Measurements from ENCODE around the gene RARA.
A peak's percentile ranks its signal among the peaks of the same experiment; 100 is the strongest.
"Not testable (repeated sequence)": the region's sequence is repeated elsewhere in the genome, so short reads cannot be mapped to it uniquely, and the experiment has no call there.

Gene RARA

DNA sequence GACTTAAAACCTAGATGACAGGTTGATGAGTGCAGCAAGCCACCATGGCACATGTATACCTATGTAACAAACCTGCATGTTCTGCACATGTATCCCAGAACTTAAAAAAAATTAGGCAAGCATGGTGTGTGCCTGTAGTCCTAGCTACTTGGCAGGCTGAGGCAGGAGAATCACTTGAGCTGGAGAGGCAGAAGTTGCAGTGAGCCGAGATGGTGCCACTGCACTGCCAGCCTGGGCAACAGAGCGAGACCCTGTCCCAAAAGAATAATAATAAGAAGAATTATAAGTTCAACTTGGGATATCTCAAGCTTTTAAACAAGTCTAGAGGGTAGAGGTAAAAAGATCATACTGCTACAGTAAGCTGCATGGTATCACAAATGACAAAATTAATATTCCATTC is 11.5 kb upstream of the RARA start:
- DNase-seq (ENCODE audit: extremely low read depth in 1 of 2, low read depth in 1 of 2): no peak

DNA sequence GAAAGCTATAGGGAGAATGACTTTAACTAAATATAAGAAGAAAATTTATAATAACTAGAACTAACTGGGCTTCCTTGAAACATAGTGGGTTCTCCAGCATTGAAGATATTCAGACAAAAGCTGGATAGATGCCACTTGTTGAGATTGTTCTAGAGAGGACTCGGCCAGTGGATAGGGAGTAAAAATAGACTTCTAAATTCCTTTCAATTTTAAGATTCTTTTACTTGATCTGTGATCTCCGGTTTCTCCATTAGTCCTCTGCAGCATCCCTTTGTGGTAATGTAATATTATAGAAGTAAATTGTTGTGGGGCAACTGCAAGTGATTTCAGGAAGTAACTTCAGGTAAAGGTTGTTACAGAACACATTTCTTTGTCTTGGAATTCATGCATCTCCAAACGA is 10.3 kb upstream of the RARA start:
- no peak for DNase-seq (ENCODE audit: extremely low read depth in 1 of 2, low read depth in 1 of 2)

GRCh38 chr17:40299159-40299757 is 9.7 kb upstream of the RARA start:
- DNase-seq (ENCODE audit: extremely low read depth in 1 of 2, low read depth in 1 of 2): not testable (repeated sequence)

GRCh38 chr17:40301315-40301714 is 7.7 kb upstream of the RARA start:
- DNase-seq (ENCODE audit: extremely low read depth in 1 of 2, low read depth in 1 of 2): no peak

DNA sequence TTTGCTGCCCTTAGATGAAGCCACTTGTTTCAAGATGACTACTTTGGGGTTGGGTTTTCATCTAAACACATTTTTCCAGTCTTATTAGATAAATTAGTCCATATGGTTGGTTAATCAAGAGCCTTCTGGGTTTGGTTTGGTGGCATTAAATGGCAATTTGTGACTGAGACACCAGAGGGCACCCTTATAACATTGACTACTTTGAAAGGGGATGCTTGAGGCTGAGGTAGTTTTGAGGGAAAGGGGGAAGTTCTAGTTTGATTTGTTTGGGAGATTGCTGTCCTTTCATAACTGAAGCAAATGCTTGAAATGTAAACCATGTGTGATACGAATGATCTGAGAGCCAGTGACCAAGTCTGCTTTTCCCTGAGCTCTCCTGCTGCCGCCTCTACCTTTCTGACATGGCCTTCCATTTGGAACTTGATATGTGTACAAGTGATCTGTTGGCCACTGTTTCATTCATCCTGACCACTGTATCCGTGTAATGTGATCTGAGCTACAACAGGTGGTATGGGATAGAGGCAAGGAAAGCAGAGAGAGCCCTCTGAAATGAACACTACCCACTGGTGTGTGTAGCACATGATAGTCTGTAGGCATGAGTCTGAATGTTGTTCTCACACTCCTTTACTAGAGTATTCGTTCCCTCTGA is 5.8 kb upstream of the RARA start:
- DNase-seq (ENCODE audit: extremely low read depth in 1 of 2, low read depth in 1 of 2): no peak

DNA sequence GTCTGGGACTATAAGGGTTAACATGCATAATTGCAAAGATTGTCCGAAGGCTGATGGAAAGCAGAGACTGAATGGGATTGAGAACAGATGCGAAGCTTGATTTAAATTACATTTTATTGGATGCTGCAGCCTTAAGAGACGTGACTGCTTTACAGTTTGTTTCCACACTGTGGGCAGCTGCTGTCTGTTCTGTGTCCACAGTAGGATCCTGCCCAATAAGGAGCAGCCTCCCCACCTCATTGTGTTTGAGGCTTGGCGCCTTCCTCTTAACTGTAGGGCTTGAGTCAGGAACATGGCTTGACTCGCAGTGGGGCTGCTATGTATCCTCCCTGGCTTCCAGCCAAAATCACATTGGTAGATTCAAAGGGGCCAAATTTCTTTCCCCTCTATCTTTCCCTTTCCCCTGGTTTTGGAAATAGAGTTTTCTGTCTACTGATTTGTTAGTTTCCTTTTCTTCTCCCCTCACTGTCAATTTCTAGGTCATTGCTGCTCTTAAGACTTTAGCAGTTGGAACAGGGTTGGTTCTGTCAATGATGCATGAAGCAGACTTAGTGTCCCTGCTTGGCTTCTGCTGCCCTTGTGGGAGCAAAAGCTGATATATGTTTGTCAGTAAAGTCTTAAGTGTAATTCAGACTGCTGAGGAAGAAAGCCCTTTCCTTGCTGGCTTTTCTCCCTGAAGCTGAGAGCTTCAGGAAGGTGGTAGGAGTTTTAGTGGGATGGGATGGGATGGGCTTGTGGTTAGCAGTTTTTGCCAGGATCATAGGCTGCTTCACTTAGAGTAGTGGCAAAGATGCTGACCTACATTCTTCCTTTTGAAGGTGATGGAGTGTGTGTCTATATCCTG is 5.0 kb upstream of the RARA start:
- no peak for DNase-seq (ENCODE audit: extremely low read depth in 1 of 2, low read depth in 1 of 2)

- DNase-seq (ENCODE audit: extremely low read depth in 1 of 2, low read depth in 1 of 2): not testable (repeated sequence)
Measured at GRCh38 chr17:40304552-40304863, 4.5 kb upstream of the RARA start.

GRCh38 chr17:40304866-40305265 is 4.1 kb upstream of the RARA start:
- not testable (repeated sequence) for DNase-seq (ENCODE audit: extremely low read depth in 1 of 2, low read depth in 1 of 2)

DNA sequence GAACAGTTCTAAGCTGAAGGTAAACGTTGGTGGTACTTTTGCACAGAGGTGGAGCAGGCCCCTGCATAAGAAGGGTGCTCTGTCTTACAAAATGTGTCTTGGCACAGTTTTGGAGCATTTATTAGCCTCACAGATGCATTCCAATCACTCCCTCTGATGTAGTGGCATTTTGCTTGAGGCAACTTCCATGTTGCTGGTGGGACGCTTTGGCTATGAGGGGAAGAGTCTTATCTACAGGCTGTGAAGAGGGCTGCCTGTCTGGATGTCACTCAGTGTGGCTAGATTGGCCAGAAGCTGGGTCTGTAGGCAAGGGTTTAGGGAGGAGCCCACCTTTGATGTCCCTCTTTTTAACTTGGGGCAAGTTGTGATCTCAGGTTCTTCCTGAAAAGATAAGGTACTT is 2.6 kb upstream of the RARA start:
- no peak for DNase-seq (ENCODE audit: extremely low read depth in 1 of 2, low read depth in 1 of 2)

GRCh38 chr17:40307001-40307730 is 1.8 kb upstream of the RARA start:
- no peak for DNase-seq (ENCODE audit: extremely low read depth in 1 of 2, low read depth in 1 of 2)

DNA sequence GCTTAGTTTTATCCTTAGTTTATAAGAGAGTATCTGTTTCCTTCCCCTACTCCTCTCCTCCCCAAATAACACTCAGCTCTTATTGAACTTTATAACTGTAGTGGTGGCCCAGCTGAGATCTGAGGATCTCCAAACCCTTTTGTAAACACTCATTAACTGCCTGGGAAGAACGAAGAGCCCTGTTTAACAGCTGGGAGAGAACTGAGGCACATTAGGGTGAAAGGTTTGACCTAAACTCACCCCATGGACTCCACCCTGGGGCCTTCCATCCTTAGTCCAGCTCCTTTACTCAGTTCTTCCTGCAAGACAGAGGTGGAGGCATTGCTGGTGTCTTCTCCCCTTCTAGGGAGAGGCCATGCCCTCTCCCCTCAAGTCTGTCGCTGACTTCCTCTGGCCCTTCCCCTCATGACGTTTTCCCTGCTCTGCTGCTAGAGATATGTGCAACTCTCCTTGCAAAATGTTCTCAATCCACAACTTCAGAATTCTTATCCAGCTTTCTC is 1.2 kb upstream of the RARA start:
- DNase-seq (ENCODE audit: extremely low read depth in 1 of 2, low read depth in 1 of 2): no peak

GRCh38 chr17:40309949-40310510 is 1.1 kb downstream of the RARA start:
- DNase-seq (ENCODE audit: extremely low read depth in 1 of 2, low read depth in 1 of 2): no peak

GRCh38 chr17:40310882-40311391 is 2.0 kb downstream of the RARA start:
- no peak for DNase-seq (ENCODE audit: extremely low read depth in 1 of 2, low read depth in 1 of 2)

DNA sequence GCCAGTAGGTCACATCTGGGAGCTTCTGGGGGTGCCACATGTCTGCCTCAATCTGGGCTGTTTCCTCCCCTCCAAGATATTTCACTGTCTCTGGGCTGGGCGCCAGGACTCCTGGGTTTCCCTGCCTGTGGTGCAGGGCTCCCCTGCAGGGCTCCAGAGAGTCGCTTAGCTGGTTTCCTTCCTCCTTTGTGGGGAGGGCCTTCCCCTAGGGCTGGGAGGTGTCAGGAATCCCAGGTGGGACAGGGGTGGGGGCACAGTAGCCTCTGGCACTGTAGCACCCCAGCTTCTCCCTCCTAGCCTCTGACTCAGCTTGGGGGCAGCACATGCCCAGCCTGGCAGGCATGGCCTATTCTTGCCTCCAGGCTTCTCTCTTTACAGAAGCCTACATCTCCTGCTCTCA is 2.6 kb downstream of the RARA start:
- no peak for DNase-seq (ENCODE audit: extremely low read depth in 1 of 2, low read depth in 1 of 2)

DNA sequence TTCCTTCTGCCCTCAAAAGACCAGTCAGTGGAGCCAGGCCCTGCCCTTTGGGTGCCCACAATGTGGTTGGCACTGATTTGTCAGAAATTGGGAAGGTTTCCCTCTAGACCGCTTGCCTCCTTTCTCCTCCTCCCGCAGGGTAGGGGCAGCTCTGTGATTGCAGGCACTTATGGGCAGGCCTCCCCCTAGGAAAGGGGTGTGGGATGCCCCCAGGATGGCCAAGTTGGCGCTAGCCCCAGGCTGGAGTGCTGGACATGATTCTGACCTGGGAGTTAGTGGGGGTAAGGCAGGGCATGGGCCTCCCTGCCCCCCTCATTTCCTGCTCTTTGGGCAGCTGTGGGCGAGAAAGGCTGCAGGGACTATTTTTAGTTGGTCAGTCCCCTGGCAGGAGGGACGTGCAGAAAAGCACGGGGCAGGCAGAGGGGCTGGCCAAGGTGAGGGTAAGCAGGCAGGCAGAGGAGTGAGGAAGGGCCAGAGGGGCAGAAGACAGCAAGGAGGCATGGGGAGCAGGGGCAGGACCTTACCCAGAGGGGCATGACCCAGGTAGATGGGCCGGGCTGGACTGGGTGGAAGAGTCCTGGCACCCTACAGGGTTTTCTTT is 3.3 kb downstream of the RARA start:
- DNase-seq (ENCODE audit: extremely low read depth in 1 of 2, low read depth in 1 of 2): no peak

- no peak for DNase-seq (ENCODE audit: extremely low read depth in 1 of 2, low read depth in 1 of 2)
Measured at GRCh38 chr17:40312893-40313667, 4.1 kb downstream of the RARA start.

GRCh38 chr17:40313668-40314583 is 4.9 kb downstream of the RARA start:
- no peak for DNase-seq (ENCODE audit: extremely low read depth in 1 of 2, low read depth in 1 of 2)

DNA sequence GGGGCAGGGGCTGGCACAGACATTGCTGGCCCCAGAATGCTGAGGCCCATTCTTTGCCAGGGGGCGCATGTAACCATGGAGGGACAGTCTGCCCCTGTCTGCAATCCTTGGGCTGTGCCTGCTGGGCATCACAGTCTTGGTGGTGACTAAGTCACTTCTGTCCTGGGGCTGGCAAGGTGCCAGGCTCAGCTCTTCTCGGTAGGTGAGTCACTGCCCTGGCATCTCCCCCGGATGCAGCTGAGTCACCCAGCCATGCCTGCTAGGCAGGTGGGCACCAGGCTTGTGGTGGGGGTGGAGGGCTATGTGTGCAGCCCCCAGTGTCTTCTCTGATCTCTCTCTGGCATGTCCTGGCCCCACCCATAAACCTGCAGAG is 5.6 kb downstream of the RARA start:
- DNase-seq (ENCODE audit: extremely low read depth in 1 of 2, low read depth in 1 of 2): peak in 1 of 2 donors; percentile 83

- DNase-seq (ENCODE audit: extremely low read depth in 1 of 2, low read depth in 1 of 2): no peak
Measured at GRCh38 chr17:40315206-40315605, 6.2 kb downstream of the RARA start.
